A549 treated with dexamethasone at 1 μM for 4 hours (cell line): ENCODE data around the gene STRN3. TPM values are rescaled to one million over a fixed set of nuclear protein-coding genes. Genes with fewer than 3 reads are reported as not detected.

Experiments
- total RNA-seq: library from RNA; stranded (reverse); fragments of 200-300 nt; extraction: Qiagen RNA extraction; gene quantifications from 5 replicates; pipeline ENCODE4 v1.2.3, GENCODE V29; 2022

STRN3 gene
- total RNA-seq = 14.9 to 19.0 TPM (median 17.8 TPM) in 5 replicates

GRCh38 chr14:31026077-31026449 lies at the start of gene STRN3:
Gene STRN3 (minus strand): TSS chr14:31026379. CDS start chr14:31026185, 194 bp downstream.

GRCh38 chr14:31025367-31026076 lies 657 bp downstream of the STRN3 start, which contains the start of gene AP4S1:
Gene AP4S1 (plus strand): TSS chr14:31025649. CDS start chr14:31066197, 40,548 bp downstream.

GRCh38 chr14:30874120-30874998 lies 151.8 kb downstream of the STRN3 start, which contains the start of gene COCH:
Gene COCH (plus strand): TSS chr14:30874559. CDS start chr14:30874939, 380 bp downstream.

Other genes starting within 250 kb of the STRN3 start
- gene COCH, start 151.8 kb downstream of the STRN3 start, total RNA-seq = 21.4 to 25.7 TPM (median 23.9 TPM) in 5 replicates
- 8.3 to 11.3 TPM (median 9.3 TPM) in 5 replicates for gene AP4S1, start 730 bp downstream of the STRN3 start, total RNA-seq
- gene HECTD1, start 181.4 kb upstream of the STRN3 start, total RNA-seq = 64.8 to 77.8 TPM (median 67.7 TPM) in 5 replicates